Uterus (tissue), 2 donors: ENCODE data around the gene AMIGO3.
"Not testable (repeated sequence)": the region's sequence is repeated elsewhere in the genome, so short reads cannot be mapped to it uniquely, and the experiment has no call there.

Source experiments
- CTCF ChIP-seq, 4 experiments: fragments of 200-600 bp in 2 of 4; fragments of 450-650 bp in 2 of 4; sonication (generic) in 2 of 4; IDR thresholded peaks; one replicate each; pipeline ENCODE4 v1.5.1; 2016 to 2019; ENCODE audit warnings: antibody characterized with exemption in 4 of 4, mild to moderate bottlenecking in 2 of 4, moderate library complexity in 1 of 4
- POLR2A ChIP-seq, 2 donors: fragments of 450-650 bp; IDR thresholded peaks; one replicate each; pipeline ENCODE4 v1.6.1; 2016; ENCODE audit warnings: antibody characterized with exemption in 2 of 2, mild to moderate bottlenecking in 1 of 2, moderate library complexity in 1 of 2

- TF ChIP-seq CTCF, POLR2A (IDR thresholded peaks at IDR 0.05): not testable (repeated sequence)
These were observed 28.0 kb downstream of the AMIGO3 start for GRCh38 chr3:49691481-49691880.
